Esophagus muscularis mucosa (tissue), 4 donors: ENCODE measurements around the gene MAP2K2. TPM values are rescaled to one million over a fixed set of nuclear protein-coding genes. Genes with fewer than 3 reads are reported as not detected.

ENCODE experiments used
- DNase-seq: peaks from one replicate; pipeline ENCODE4 v3.0.0-alpha.2; 2017; ENCODE audit errors: extremely low spot score
- H3K27ac ChIP-seq, 4 donors: fragments of 200-600 bp; sonication (generic); replicated peaks in 1 of 4; 1 replicate in 3 of 4; 2 replicates in 1 of 4; pipeline ENCODE4 v1.5.1; 2016 to 2019; ENCODE audit warnings: mild to moderate bottlenecking in 1 of 4
- H3K27me3 ChIP-seq, 4 donors: fragments of 200-600 bp; sonication (generic); one replicate each; pipeline versions ENCODE4 v1.5.1 to v1.6.0; 2016 to 2019
- H3K36me3 ChIP-seq, 4 donors: fragments of 200-600 bp; sonication (generic); one replicate each; pipeline ENCODE4 v1.5.1; 2016 to 2019
- H3K4me1 ChIP-seq, 4 donors: fragments of 200-600 bp; sonication (generic); one replicate each; pipeline ENCODE4 v1.5.1; 2016 to 2019
- H3K4me3 ChIP-seq, 4 donors: fragments of 200-600 bp; sonication (generic); 1 replicate in 2 of 4; 2 replicates in 2 of 4; pipeline ENCODE4 v1.5.1; 2016 to 2019; ENCODE audit warnings: mild to moderate bottlenecking in 4 of 4, moderate library complexity in 1 of 4
- H3K9me3 ChIP-seq, 4 donors: fragments of 200-600 bp; sonication (generic); 1 replicate in 3 of 4; 2 replicates in 1 of 4; pipeline ENCODE4 v1.5.1; 2016 to 2019
- EP300 ChIP-seq: sonication (generic); formaldehyde crosslinking; IDR thresholded peaks from one replicate; pipeline ENCODE4 v1.6.1; 2017; ENCODE audit warnings: antibody characterized with exemption
- POLR2A ChIP-seq: fragments of 450-650 bp; IDR thresholded peaks from one replicate; pipeline ENCODE4 v1.6.1; 2017; ENCODE audit warnings: antibody characterized with exemption, moderate library complexity, mild to moderate bottlenecking, low read depth
- POLR2AphosphoS5 ChIP-seq, 2 donors: sonication (generic); formaldehyde crosslinking; IDR thresholded peaks; one replicate each; pipeline ENCODE4 v1.6.1; 2017; ENCODE audit warnings: antibody characterized with exemption in 2 of 2
- WGBS: methylation state at CpG from one replicate; pipeline ENCODE4 v1.1.5; 2018; 5-methylcytosine and 5-hydroxymethylcytosine counted together
- intact Hi-C: fragments of 100-400 bp; cut with DNase I; formaldehyde crosslinking; loops from one replicate; pipeline ENCODE4 v1.15.1; 2023
- total RNA-seq, 4 donors: library from RNA; depleted of rRNA; stranded (reverse); fragments of >200 nt; gene quantifications; one replicate each; pipeline versions ENCODE4 v1.1.0 to v1.2.1, GENCODE V29; 2016
- TF ChIP-seq, protein P1 (sequence below), 3 experiments: fragments of 200-600 bp in 2 of 3; fragments of 450-650 bp in 1 of 3; sonication (generic) in 2 of 3; IDR thresholded peaks; one replicate each; pipeline ENCODE4 v1.5.1; 2017 to 2019; ENCODE audit warnings: antibody characterized with exemption in 3 of 3, mild to moderate bottlenecking in 2 of 3, moderate library complexity in 1 of 3

The MAP2K2 gene
- total RNA-seq, 4 donors from 2014 or later, result 59.0 to 145 (median 101) TPM

DNA sequence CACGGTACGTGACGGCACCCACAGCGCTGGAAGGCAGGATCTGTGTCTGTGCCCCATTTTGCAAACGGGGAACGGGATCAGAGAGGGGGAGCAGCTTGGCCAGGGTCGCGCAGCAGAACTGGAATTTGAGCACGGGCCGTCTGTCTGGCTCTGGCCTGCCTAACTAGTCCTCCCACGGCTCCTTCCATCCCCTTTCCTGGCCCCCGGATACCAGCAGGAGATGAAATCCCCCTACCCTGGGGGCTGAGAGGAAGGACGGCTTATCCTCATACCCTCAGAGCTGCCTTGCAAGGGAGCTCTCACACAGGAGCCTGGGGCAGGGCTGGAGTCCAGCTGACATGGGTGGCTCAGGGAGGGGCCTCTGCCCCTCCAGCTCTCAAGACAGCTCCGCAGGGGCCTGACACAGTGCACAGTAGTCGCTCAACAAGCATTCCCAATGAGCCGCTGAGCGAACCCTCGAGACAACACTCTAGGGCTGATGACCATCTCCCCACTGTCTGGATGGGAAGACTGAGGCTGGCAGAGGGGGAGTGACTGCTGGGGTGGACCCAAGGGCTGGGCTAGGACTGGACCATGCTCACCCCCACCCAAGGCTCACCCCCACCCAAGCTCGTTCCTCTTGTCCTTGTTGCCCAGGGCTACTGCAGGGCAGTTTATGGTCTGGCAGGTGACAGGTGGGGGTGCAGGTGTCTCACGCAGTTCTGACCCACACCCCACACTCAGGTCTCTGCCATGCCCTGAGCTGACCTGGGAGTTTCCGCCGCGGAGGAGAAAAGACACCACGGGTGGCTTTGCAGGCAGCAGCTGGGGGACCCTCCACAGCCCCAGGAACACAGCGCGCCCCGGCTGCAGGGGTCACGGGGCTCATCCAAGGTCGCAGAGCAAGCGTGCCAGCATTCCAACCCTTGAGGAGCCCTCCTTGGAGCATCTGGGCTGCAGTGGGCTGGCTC, 61.2 kb downstream of the MAP2K2 start:
- Histone ChIP-seq H3K9me3 (no peaks in the 10 kb centered on the region), H3K27ac (peak overlapping the region; percentile 97 to 99 (median 98)), H3K27me3 (no peaks in the 10 kb centered on the region), H3K4me3 (peak overlapping the region; percentile 90 to 100 (median 100)), H3K4me1 (peaks cover 59 to 72% (median 68%) of the 10 kb centered on the region in 4 donors), H3K36me3 (peaks cover 0 to 9% (median 8%) of the 10 kb centered on the region in 4 donors)
- intact Hi-C loops, result no loop called here
- no peak for TF ChIP-seq EP300
- TF ChIP-seq, protein P1, sequence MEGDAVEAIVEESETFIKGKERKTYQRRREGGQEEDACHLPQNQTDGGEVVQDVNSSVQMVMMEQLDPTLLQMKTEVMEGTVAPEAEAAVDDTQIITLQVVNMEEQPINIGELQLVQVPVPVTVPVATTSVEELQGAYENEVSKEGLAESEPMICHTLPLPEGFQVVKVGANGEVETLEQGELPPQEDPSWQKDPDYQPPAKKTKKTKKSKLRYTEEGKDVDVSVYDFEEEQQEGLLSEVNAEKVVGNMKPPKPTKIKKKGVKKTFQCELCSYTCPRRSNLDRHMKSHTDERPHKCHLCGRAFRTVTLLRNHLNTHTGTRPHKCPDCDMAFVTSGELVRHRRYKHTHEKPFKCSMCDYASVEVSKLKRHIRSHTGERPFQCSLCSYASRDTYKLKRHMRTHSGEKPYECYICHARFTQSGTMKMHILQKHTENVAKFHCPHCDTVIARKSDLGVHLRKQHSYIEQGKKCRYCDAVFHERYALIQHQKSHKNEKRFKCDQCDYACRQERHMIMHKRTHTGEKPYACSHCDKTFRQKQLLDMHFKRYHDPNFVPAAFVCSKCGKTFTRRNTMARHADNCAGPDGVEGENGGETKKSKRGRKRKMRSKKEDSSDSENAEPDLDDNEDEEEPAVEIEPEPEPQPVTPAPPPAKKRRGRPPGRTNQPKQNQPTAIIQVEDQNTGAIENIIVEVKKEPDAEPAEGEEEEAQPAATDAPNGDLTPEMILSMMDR (IDR thresholded peaks at IDR 0.05), result no peak
- no peak for TF ChIP-seq POLR2A
- no peak for TF ChIP-seq POLR2AphosphoS5 (IDR thresholded peaks at IDR 0.05)
- DNase-seq, result no peak
- WGBS, result 73% methylated on average over 10 of the region's 30 CpGs

DNA sequence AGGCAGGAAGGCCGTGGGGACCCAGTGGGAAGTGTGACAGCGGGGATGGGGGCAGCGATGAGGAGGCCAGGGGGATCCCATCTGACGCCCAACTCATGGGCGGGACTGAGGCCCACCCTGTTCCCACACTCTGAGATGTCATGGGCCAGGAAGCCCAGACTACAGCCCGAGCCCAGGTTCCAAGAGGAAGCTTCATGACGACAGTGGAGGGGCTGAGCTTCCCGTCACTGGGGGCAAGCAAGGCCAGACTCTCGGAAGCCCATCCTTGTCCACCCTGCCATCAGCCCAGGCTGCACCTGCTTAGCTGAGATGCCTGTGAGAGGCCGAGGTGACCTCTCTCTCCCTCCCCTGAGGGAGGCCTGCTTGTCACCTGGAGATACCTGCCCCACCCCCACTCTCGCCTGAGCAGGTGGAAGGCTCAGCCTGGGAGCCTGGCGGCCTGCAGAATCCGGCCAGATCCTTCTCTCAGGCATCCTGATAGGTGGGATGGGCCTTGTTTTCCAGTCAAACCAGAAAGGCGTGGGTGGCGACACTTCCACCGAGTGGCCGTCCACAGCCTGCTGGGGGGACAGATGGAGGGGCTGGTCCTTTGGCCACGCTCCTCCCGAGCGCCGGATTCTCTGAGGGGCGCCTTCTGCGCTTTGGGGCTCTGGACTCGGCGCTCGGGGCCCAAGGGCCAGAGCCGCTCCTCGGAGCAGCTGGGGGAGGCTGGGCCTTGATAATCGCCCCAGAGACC, 62.1 kb downstream of the MAP2K2 start:
- H3K27me3 ChIP-seq, result no peaks in the 10 kb centered on the region
- 63% methylated on average over 13 of the region's 29 CpGs for WGBS
- DNase-seq, result no peak
- H3K27ac ChIP-seq, result peak overlapping the region; percentile 97 to 99 (median 98)
- H3K4me3 ChIP-seq, result peak overlapping the region; percentile 48 to 100 (median 94)
- H3K9me3 ChIP-seq, result no peaks in the 10 kb centered on the region
- intact Hi-C loops, result no loop called here
- peaks cover 0 to 9% (median 8%) of the 10 kb centered on the region in 4 donors for H3K36me3 ChIP-seq
- peaks cover 63 to 78% (median 73%) of the 10 kb centered on the region in 4 donors for H3K4me1 ChIP-seq
- TF ChIP-seq POLR2AphosphoS5 (IDR thresholded peaks at IDR 0.05), result no peak
- TF ChIP-seq EP300, result no peak
- TF ChIP-seq, protein P1 (IDR thresholded peaks at IDR 0.05), result no peak
- TF ChIP-seq POLR2A, result no peak

DNA sequence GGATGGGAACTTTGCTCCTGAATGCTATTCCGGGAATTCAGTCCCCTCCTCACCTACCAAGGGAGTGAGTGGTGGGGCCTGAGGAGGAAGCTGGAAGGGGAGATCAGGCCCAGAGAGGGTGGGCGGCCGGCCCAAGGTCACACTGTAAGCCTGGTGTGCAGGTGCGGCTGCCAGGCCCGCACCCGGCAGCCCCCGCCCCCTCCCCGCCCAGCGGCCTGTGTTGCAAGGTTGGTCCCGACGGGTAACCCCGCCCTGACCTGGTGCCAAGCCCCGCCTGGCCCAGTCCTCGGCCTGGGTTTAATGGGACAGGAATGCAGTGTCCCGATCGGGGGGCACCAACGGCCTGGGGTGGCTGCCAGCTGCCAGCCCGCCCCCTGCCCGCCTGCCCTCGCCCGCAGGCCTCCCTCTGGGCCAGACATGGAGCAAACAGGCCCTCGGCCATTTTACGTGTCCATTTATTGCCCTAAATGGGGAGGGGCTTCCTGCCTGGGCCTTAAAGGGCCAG, 62.7 kb downstream of the MAP2K2 start:
- WGBS, result 25% methylated on average over 12 of the region's 23 CpGs
- no peak for DNase-seq
- H3K27ac ChIP-seq, result peak overlapping the region; percentile 97 to 99 (median 98)
- H3K9me3 ChIP-seq, result no peaks in the 10 kb centered on the region
- intact Hi-C loops, result no loop called here
- no peaks in the 10 kb centered on the region for H3K27me3 ChIP-seq
- H3K4me1 ChIP-seq, result peaks cover 64 to 82% (median 77%) of the 10 kb centered on the region in 4 donors
- TF ChIP-seq POLR2AphosphoS5 (IDR thresholded peaks at IDR 0.05) (peak; percentile 30 to 62), POLR2A (no peak), EP300 (no peak)
- H3K36me3 ChIP-seq, result peaks cover 0 to 11% (median 10%) of the 10 kb centered on the region in 4 donors
- H3K4me3 ChIP-seq, result peak overlapping the region; percentile 48 to 100 (median 94)

GRCh38 chr19:4060621-4061177, 63.2 kb downstream of the MAP2K2 start:
- intact Hi-C loops, result no loop called here
- TF ChIP-seq, protein P1 (IDR thresholded peaks at IDR 0.05), result no peak
- TF ChIP-seq EP300 (no peak), POLR2AphosphoS5 (IDR thresholded peaks at IDR 0.05) (no peak), POLR2A (no peak)
- DNase-seq, result no peak
- H3K4me1 ChIP-seq, result peaks cover 69 to 87% (median 79%) of the 10 kb centered on the region in 4 donors
- H3K9me3 ChIP-seq, result no peaks in the 10 kb centered on the region
- H3K27me3 ChIP-seq, result no peaks in the 10 kb centered on the region
- peaks cover 0 to 16% (median 14%) of the 10 kb centered on the region in 4 donors for H3K36me3 ChIP-seq
- H3K27ac ChIP-seq, result peak overlapping the region; percentile 97 to 99 (median 98)
- peak overlapping the region; percentile 48 to 100 (median 94) for H3K4me3 ChIP-seq
- 84% methylated on average over 11 of the region's 16 CpGs for WGBS
